Activated CD4-positive, alpha-beta T cell treated with anti-CD3 and anti-CD28 coated beads, Interleukin-2, Interleukin-4, amounts not matched to agents 100 ng/mL and 50 ng/mL, durations not matched to agents 16 hours and 8 hours (primary cell): ENCODE results near the gene CARMIL1.

Source experiments
- DNase-seq: peaks from one replicate; pipeline ENCODE4 v3.0.0-alpha.2; 2020; ENCODE audit warnings: low spot score

The CARMIL1 gene

GRCh38 chr6:25477006-25477590, 197.9 kb downstream of the CARMIL1 start:
- no peak for DNase-seq

- DNase-seq = no peak
Measured at GRCh38 chr6:25478973-25479372, 199.8 kb downstream of the CARMIL1 start.

- no peak for DNase-seq
Measured at GRCh38 chr6:25481267-25481666, 202.1 kb downstream of the CARMIL1 start.

GRCh38 chr6:25482996-25483395, 203.8 kb downstream of the CARMIL1 start:
- no peak for DNase-seq

GRCh38 chr6:25483943-25484342, 204.8 kb downstream of the CARMIL1 start:
- DNase-seq = no peak

GRCh38 chr6:25484900-25485299, 205.7 kb downstream of the CARMIL1 start:
- DNase-seq = no peak

GRCh38 chr6:25485821-25486534, 206.8 kb downstream of the CARMIL1 start:
- no peak for DNase-seq

GRCh38 chr6:25486550-25486949, 207.4 kb downstream of the CARMIL1 start:
- no peak for DNase-seq

GRCh38 chr6:25487012-25487411, 207.8 kb downstream of the CARMIL1 start:
- no peak for DNase-seq

- no peak for DNase-seq
Measured at GRCh38 chr6:25488156-25488555, 209.0 kb downstream of the CARMIL1 start.

- DNase-seq = no peak
Measured at GRCh38 chr6:25489399-25489798, 210.2 kb downstream of the CARMIL1 start.

- DNase-seq = peak; percentile 74
Measured at GRCh38 chr6:25490018-25490801, 211.0 kb downstream of the CARMIL1 start.

- no peak for DNase-seq
Measured at GRCh38 chr6:25492951-25493350, 213.8 kb downstream of the CARMIL1 start.

GRCh38 chr6:25494469-25494868, 215.3 kb downstream of the CARMIL1 start:
- DNase-seq = no peak

GRCh38 chr6:25497383-25498040, 218.3 kb downstream of the CARMIL1 start:
- DNase-seq = no peak

GRCh38 chr6:25498505-25498904, 219.3 kb downstream of the CARMIL1 start:
- DNase-seq = no peak

- no peak for DNase-seq
Measured at GRCh38 chr6:25499615-25500235, 220.6 kb downstream of the CARMIL1 start.

GRCh38 chr6:25503686-25504085, 224.5 kb downstream of the CARMIL1 start:
- no peak for DNase-seq

GRCh38 chr6:25504661-25505060, 225.5 kb downstream of the CARMIL1 start:
- DNase-seq = no peak

- no peak for DNase-seq
Measured at GRCh38 chr6:25506020-25506419, 226.8 kb downstream of the CARMIL1 start.

GRCh38 chr6:25508051-25508450, 228.9 kb downstream of the CARMIL1 start:
- no peak for DNase-seq

GRCh38 chr6:25511376-25511775, 232.2 kb downstream of the CARMIL1 start:
- no peak for DNase-seq
